HUES48 (cell line): ENCODE measurements around the gene SLC7A4.
"Not testable (repeated sequence)": the region's sequence is repeated elsewhere in the genome, so short reads cannot be mapped to it uniquely, and the experiment has no call there.

Experiments
- H3K27ac ChIP-seq: one replicate; pipeline ENCODE4 v1.7.0; 2013; ENCODE audit warnings: low read depth, low read length, inconsistent platforms
- H3K27me3 ChIP-seq: 2 replicates; pipeline ENCODE4 v1.6.1; 2013; ENCODE audit warnings: mild to moderate bottlenecking, low read length; ENCODE audit not compliant: control insufficient read depth, insufficient read depth
- H3K36me3 ChIP-seq: 2 replicates; pipeline ENCODE4 v1.6.1; 2013; ENCODE audit warnings: low read length; ENCODE audit not compliant: control insufficient read depth, insufficient read depth
- H3K4me1 ChIP-seq: 2 replicates; pipeline ENCODE4 v1.6.1; 2013; ENCODE audit warnings: mild to moderate bottlenecking, low read length; ENCODE audit not compliant: control insufficient read depth, insufficient read depth
- H3K4me3 ChIP-seq: 2 replicates; pipeline ENCODE4 v1.5.1; 2013; ENCODE audit warnings: mild to moderate bottlenecking, low read depth, low read length
- H3K9ac ChIP-seq: 2 replicates; pipeline ENCODE4 v1.6.1; 2013; ENCODE audit warnings: mild to moderate bottlenecking, low read depth, low read length, moderate library complexity
- H3K9me3 ChIP-seq: 2 replicates; pipeline ENCODE4 v1.6.1; 2013; ENCODE audit warnings: low read length; ENCODE audit not compliant: control insufficient read depth, insufficient read depth

The SLC7A4 gene

GRCh38 chr22:21073023-21073422, 40.7 kb upstream of the SLC7A4 start:
- Histone ChIP-seq H3K27me3 (no peaks in the 10 kb centered on the region), H3K36me3 (no peaks in the 10 kb centered on the region), H3K27ac (no peak overlapping the region), H3K9ac (no peak overlapping the region), H3K9me3 (no peaks in the 10 kb centered on the region), H3K4me1 (no peaks in the 10 kb centered on the region), H3K4me3 (no peak overlapping the region)

DNA sequence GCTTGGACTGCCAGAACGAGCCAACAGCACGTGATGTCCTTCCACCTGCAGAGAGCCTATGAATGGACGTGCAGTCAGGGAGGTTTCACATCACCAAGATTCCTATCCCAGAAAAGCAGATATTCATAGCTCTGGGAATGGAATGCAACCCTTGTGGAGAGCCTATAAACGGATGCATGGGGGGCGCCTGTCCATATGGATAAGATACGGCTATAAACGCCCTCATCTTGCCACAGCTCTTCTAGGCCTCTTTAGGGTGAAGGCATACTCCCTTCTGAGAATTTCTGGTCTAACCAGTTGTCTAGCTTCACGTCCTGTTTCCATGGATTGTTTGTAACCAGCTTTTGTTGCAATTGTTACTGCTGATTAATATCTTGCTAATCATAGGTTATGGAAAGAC, 39.4 kb upstream of the SLC7A4 start:
- not testable (repeated sequence) for H3K36me3 ChIP-seq, H3K27ac ChIP-seq, H3K4me1 ChIP-seq, H3K27me3 ChIP-seq, H3K9me3 ChIP-seq, H3K9ac ChIP-seq, H3K4me3 ChIP-seq

GRCh38 chr22:21070690-21071615, 38.6 kb upstream of the SLC7A4 start:
- Histone ChIP-seq H3K4me3 (no peak overlapping the region), H3K4me1 (no peaks in the 10 kb centered on the region), H3K27me3 (no peaks in the 10 kb centered on the region), H3K27ac (no peak overlapping the region), H3K36me3 (no peaks in the 10 kb centered on the region), H3K9me3 (no peaks in the 10 kb centered on the region), H3K9ac (no peak overlapping the region)

- no peak overlapping the region for H3K4me3 ChIP-seq
- no peaks in the 10 kb centered on the region for H3K36me3 ChIP-seq
- H3K27ac ChIP-seq = no peak overlapping the region
- H3K9me3 ChIP-seq = no peaks in the 10 kb centered on the region
- H3K9ac ChIP-seq = no peak overlapping the region
- H3K27me3 ChIP-seq = no peaks in the 10 kb centered on the region
- no peaks in the 10 kb centered on the region for H3K4me1 ChIP-seq
Observed at GRCh38 chr22:21069375-21069774, 37.0 kb upstream of the SLC7A4 start.

DNA sequence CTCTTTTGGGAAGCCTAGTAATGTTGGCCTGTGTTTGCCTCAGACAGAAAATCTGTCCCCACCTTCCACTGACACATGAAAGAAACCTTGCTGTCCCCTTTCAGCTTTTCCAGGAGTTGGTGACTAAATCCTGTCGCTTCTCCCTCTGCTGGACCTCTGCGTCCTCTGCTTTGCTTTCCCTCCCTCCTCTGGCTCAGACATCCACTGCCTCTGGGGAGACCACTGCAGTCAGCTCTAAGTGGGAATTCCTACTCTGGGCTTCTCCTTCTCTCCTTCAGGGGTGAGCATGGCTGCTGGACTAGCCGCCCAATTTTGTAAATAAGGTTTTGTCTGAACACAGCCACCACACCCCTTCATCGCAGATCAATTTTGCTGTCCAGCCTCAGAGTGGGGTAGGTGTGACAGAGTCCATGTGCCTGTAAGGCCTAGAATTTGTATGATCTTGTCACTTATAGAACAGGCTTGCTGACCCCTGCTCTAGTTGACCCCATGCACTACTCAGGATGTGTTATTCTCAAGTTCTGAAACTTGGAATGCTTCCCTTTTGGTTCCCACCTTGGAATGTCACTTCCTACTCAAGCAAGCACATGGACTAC, 36.4 kb upstream of the SLC7A4 start:
- Histone ChIP-seq H3K27me3 (no peaks in the 10 kb centered on the region), H3K27ac (no peak overlapping the region), H3K4me1 (no peaks in the 10 kb centered on the region), H3K9ac (no peak overlapping the region), H3K4me3 (no peak overlapping the region), H3K36me3 (no peaks in the 10 kb centered on the region), H3K9me3 (no peaks in the 10 kb centered on the region)

- H3K27ac ChIP-seq = no peak overlapping the region
- no peaks in the 10 kb centered on the region for H3K27me3 ChIP-seq
- no peak overlapping the region for H3K9ac ChIP-seq
Observed at GRCh38 chr22:21067901-21068680, 35.7 kb upstream of the SLC7A4 start.

DNA sequence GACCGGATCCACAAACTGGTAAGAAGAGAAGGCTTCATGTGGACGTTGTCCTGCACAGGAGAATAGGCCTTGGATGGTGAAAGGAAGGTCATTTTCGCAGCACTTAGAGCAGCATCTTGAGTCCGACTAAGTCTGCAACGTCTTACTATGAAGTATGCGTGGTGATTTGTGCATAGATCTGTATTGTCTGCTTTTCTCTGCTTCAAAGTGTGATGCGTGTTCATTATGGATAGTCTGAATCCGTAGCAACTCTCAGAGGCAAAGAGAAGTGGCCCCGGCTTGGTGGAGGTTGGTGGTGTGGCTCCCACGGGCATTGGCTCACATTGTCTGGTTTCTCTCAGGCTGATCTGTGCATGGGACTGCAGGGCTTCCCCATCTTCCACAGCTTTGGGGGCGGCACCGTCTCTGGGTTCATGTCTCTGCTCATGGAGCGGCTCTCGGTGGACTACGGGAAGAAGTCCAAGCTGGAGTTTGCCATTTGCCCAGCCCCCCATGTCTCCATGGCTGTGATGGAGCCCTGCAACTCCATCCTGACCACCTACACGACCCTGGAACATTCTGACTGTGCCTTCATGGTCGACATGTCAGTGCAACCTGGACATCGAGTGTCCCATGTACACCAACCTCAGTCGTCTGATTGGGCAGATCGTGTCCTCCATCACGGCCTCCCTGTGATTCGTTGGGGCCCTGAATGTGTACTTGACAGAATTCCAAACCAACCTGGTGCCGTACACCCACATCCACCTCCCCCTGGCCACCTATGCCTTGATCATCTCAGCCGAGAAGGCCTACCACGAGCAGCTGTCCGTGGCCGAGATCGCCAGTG, 34.9 kb upstream of the SLC7A4 start:
- H3K36me3 ChIP-seq = no peaks in the 10 kb centered on the region
- H3K27ac ChIP-seq = no peak overlapping the region
- H3K27me3 ChIP-seq = no peaks in the 10 kb centered on the region
- no peaks in the 10 kb centered on the region for H3K4me1 ChIP-seq
- no peak overlapping the region for H3K9ac ChIP-seq
- H3K4me3 ChIP-seq = no peak overlapping the region
- H3K9me3 ChIP-seq = no peaks in the 10 kb centered on the region

More at GRCh38 chr22:21067901-21068680, 35.7 kb upstream of the SLC7A4 start:
- H3K4me1 ChIP-seq = no peaks in the 10 kb centered on the region
- H3K36me3 ChIP-seq = no peaks in the 10 kb centered on the region
- no peak overlapping the region for H3K4me3 ChIP-seq
- no peaks in the 10 kb centered on the region for H3K9me3 ChIP-seq

GRCh38 chr22:21064917-21065864, 32.8 kb upstream of the SLC7A4 start:
- H3K36me3 ChIP-seq = no peaks in the 10 kb centered on the region
- H3K27me3 ChIP-seq = no peaks in the 10 kb centered on the region
- no peak overlapping the region for H3K27ac ChIP-seq
- H3K9ac ChIP-seq = no peak overlapping the region
- H3K9me3 ChIP-seq = no peaks in the 10 kb centered on the region
- no peak overlapping the region for H3K4me3 ChIP-seq
- H3K4me1 ChIP-seq = no peaks in the 10 kb centered on the region

GRCh38 chr22:21064425-21064824, 32.1 kb upstream of the SLC7A4 start:
- H3K9ac ChIP-seq, H3K36me3 ChIP-seq, H3K4me3 ChIP-seq, H3K9me3 ChIP-seq, H3K27me3 ChIP-seq, H3K4me1 ChIP-seq, H3K27ac ChIP-seq: not testable (repeated sequence)
